GM18873 (cell line): ENCODE data around the gene ZNF189.

Source experiments
- ATAC-seq: cut with Tn5 transposase; IDR thresholded peaks from one replicate; pipeline ENCODE4 v1.9.1; 2021; ENCODE audit warnings: mild to moderate bottlenecking, moderate library complexity, moderate number of reproducible peaks; ENCODE audit not compliant: unreplicated experiment, low FRiP score

The ZNF189 gene

GRCh38 chr9:101417389-101417788 lies 18.7 kb downstream of the ZNF189 start:
- ATAC-seq, result no peak

DNA sequence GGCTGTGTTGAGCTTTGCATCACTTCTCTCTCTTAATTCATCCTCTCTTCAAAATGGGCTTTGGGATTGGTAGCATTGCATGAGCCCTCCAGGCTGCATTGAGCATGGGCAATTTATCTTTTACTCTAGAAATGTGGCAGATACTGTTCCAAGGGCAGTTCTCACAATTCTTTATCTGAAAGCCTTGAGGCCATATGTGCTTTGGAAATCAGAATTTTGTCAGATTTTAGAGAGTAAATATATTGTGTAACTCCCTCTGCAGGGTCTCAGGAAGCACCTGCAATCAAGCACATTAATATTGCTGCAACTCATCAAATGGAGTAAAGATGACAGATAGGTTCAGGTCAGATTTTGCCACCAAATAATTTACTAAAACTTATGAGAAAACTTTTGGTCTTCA lies 19.3 kb downstream of the ZNF189 start:
- no peak for ATAC-seq

DNA sequence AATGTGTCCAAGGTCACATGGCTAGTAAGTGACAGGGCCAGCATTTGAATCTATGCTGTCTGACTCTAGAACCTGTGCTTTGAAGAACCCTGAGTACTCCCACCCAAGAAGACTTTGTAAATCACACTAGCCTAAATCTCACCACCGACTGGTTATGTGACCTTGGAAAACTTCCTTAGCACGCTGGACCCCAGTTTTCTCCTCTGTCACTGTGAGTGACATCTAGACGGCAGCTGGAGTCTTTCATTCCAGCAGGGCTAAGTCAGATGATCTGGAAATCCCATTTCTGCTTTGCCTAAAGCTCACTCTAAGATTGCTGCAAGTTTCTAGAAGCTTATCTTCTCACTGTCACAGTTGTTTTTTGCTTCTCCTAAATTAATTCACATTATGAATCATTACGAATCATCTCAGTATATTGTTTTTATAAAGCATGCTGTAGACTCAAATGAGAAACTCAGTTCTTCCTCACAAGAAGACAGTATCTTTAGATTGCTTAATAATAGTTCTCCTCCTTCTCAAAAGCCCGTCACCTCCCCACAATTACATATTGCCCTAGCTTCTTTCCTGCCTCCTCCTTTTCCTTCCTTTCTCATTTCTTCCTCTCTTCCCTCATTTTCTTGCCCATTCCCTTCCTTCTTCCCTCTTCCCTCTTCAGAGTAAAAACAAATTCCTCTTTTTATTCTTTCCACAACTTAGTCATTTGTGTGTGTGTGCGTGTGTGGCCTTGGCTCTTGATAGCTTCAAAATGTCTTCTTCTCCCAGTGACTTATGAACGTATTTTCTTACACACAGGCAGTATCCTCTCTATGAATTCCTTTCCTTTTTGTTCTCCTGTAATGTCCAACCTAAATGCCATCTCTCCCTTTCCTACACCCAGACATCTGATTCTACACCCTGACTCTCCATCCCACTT lies 20.1 kb downstream of the ZNF189 start:
- ATAC-seq, result no peak

DNA sequence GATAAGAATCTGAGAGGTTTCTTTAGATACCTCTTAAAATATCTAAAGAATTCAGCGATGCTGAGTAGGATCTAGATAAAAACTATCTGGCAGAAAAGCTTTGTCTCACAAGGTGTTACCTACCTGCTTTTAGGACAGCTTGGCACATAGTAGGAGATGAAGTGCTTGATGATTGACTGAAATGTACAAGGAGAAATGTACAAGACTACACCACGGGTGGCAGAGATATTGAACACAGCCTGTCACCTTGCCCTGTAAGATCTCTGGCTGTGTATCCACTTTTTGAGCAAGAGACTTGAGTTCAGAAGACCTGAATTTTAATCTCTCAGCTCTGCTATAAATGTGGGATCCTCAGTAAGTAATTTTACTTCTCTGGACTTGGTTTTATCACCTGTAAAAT lies 21.2 kb downstream of the ZNF189 start:
- no peak for ATAC-seq

GRCh38 chr9:101421653-101422065 lies 23.0 kb downstream of the ZNF189 start:
- no peak for ATAC-seq

GRCh38 chr9:101427358-101427757 lies 28.7 kb downstream of the ZNF189 start:
- peak; percentile 5 for ATAC-seq

- peak; percentile 71 for ATAC-seq
Observed at GRCh38 chr9:101427957-101428655, 29.5 kb downstream of the ZNF189 start.

- ATAC-seq, result no peak
Observed at GRCh38 chr9:101428909-101429308, 30.3 kb downstream of the ZNF189 start.

DNA sequence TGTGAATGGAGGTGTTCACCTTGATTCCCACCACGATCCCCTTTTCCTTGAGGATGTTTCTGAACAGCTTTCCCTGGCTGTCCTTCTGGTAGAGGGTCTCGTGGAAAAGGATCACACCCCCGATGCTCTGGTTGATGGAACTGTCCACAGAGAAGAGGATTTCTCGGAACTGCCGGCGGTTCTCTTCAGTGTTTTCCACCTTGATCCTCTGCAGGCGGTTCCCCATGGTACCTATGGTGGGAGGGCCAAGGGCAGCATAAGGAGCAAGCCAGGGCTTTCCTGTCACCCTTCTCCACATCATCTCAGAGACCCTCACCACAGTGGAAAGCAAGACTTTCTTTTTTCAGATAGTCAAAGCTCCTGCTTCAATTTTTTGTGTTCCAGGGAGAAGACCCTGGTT lies 31.1 kb downstream of the ZNF189 start:
- ATAC-seq, result no peak

DNA sequence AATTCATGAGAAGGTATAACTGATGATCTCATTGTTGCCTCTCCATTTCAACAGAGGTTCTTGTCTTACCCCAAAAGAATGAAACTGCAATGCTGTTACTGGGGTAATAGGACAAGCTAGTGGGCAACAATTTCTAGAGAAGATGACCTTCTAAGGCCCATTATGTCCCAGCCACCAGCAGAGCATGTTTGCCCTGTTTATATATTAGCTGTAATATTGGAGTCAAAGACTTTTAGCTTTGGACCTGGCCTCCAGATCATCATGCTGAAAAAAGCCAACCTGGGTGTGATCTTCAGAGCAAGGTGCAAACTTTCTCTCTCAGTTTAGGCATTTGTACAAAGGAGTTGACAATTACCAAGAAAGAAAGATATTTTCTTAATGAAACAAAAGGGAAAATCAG lies 33.5 kb downstream of the ZNF189 start:
- no peak for ATAC-seq

- no peak for ATAC-seq
Observed at GRCh38 chr9:101432740-101433139, 34.1 kb downstream of the ZNF189 start.

DNA sequence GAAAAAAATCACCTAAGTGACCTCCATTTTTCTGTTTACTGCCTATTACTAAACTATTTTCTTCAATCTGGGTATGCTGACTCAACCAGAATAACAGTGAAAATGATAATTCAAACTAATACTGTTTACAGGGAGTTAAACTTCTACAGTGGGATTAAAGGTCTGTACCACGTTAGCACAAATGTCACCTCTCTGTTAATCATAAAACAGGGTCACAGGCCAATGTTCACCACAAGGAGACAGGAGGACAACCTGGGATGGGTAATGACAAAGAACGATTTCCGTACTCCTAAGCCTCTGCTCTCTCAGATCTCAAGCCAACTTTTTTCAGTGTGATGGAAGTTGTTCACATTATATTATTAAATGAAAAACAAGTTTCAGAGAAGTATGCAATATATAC lies 34.6 kb downstream of the ZNF189 start:
- ATAC-seq, result no peak

DNA sequence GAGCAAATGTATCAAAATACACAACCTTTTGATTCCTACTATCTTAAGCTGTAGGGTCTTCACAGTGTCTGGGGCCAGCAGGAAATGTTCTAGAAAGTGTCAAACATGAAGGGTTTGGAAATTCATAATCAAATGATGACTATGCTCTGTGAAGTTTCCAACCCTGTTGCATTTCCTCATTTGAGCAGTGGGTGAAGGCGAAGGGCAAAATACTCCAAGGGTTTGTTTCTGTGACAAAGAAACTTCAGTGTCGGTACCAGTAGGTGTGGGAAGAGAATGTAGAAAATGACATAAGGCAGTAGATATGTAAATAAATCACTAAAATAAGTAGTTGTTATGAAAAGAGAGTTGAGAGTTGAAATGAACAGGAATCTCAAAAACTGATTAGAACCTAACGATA lies 36.3 kb downstream of the ZNF189 start:
- no peak for ATAC-seq

GRCh38 chr9:101435601-101436079 lies 37.0 kb downstream of the ZNF189 start, which contains the start of gene ALDOB:
Gene ALDOB (minus strand): TSS chr9:101435774. CDS start chr9:101430887, 4,887 bp downstream.
- ATAC-seq, result no peak

DNA sequence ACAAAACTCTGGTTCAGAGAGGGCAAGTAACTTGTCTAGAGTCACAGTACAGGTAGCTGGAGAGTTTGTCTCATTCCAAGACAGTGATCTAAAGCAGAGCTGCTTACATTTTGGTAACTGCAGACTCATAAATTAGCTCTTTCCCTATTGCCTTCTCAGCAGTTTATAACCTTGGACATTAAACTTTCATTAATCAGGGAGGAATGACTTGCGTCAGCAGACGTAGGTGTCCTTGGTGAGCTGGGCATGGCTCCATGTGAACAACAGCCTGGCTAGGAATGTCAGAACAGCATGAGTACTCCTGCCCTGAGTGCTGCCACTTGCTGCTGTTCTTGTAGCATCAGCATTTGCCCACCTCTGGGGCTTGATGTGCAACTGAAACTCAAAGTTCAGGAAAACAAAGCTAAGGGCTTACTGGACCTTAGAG lies 39.2 kb downstream of the ZNF189 start:
- no peak for ATAC-seq

DNA sequence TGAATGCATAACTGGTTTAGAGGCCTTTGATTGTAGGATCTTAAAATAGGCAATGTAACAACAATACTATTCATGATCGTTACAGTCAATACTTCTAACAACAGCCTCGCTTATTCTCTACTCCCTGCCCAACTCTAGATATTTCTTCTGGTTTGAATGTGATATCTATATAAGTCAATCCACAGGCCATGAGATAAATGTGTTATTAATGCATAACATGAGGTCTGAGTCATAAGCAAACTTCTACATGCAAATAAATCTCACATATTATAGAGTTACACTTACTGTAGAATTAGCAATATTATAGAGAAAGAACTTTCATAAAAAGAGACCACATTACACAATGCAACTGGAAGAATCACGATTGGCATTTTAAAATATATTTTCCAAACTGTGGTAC lies 39.9 kb downstream of the ZNF189 start:
- ATAC-seq, result no peak

DNA sequence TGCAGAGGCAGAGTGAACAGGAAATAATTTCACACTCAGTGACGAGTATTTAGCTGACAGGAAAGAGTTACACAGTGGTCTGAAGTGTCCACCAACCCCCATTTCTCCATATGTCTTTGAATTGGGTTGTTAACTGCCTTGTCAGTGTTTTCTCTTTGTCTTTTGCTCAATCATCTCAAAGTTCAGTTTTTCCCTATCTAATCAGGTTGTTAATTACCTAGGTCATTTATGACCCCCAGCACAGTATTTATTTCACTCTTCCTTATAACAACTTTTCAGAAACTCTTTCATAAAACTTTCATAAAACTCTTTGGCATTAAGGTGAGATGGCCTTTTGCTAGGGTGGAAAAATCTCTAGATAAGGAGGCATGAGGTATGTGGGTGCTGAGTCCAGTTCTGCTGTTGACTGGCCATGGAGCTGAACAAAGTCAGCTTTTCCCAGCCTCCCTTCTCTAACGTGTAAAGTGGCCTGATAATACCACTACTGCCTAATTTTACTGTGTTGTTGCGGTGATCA lies 42.1 kb downstream of the ZNF189 start:
- no peak for ATAC-seq

GRCh38 chr9:101442318-101442717 lies 43.7 kb downstream of the ZNF189 start:
- ATAC-seq, result no peak

DNA sequence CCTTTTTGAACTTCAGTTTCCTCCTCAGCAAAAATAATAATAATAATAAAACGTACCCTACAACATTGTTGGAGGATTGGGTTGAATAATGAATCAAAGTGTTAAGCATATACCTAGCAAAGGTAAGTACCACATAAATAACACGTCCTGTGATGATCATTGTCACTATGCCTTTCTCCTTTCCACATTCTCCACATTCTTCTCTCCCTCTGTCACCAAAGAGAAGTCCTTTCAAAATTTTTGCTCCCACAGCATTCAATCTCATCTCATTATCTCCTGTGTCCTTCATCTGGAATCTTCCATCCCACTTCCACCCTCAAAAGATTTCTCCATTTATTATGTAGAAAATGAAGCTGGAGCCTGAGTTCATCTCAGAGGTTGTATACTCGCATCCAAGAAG lies 44.1 kb downstream of the ZNF189 start:
- no peak for ATAC-seq

- ATAC-seq, result no peak
Observed at GRCh38 chr9:101443364-101443771, 44.7 kb downstream of the ZNF189 start.

DNA sequence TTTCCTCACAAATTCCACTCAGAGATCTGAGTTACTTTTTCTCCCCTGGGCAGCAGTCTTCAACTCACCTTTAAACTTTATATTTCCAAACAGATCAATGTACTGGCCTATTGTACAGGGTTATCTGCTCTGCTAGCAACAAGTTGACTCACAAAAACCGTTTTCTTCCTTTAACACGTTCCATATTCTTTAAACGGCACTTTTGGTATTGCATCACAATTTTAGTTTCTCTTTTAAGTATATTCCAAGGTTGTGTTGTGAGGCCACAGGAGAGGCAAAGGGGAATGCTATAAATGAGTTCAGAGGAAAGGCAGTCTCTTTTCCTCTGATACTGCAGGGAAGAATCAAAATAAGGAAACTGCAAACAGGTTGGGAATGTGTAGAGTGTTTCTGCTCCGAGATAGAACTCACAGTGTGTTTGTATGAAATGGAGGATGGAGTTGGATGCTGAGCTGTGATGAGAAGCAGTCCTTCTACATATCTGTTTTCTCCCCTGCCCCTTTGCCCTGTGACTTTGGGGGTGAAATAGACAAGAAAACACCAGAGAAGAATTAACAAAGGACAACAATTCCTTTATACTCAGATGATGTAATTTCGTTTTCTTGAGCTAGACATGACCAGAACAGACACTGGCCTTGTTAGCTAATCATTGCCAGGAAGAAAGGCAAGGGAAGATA lies 46.8 kb downstream of the ZNF189 start:
- ATAC-seq, result no peak
